HEK293 (cell line): ENCODE data around the gene NR2F2.

Experiments used
- BCL6B ChIP-seq: fragments of 450-650 bp; formaldehyde crosslinking; IDR thresholded peaks from 2 replicates; pipeline ENCODE4 v1.5.1; 2017; ENCODE audit warnings: missing biosample characterization, missing genetic modification characterization
- MYNN ChIP-seq: fragments of 450-650 bp; formaldehyde crosslinking; IDR thresholded peaks from 2 replicates; pipeline ENCODE4 v1.5.1; 2016; ENCODE audit warnings: missing biosample characterization, missing genetic modification characterization, borderline replicate concordance
- ZBTB48 ChIP-seq: fragments of 450-650 bp; formaldehyde crosslinking; IDR thresholded peaks from 2 replicates; pipeline ENCODE4 v1.5.1; 2016; ENCODE audit warnings: missing biosample characterization, missing genetic modification characterization
- ZBTB49 ChIP-seq: fragments of 450-650 bp; formaldehyde crosslinking; IDR thresholded peaks from 2 replicates; pipeline ENCODE4 v1.5.1; 2016; ENCODE audit warnings: missing biosample characterization, missing genetic modification characterization, low read depth
- ZFHX2 ChIP-seq: fragments of 450-650 bp; formaldehyde crosslinking; conservative IDR thresholded peaks from 2 replicates; pipeline ENCODE4 v1.5.1; 2016; ENCODE audit warnings: missing biosample characterization, missing genetic modification characterization
- ZFP37 ChIP-seq: fragments of 450-650 bp; formaldehyde crosslinking; IDR thresholded peaks from 2 replicates; pipeline ENCODE4 v1.5.1; 2016; ENCODE audit warnings: missing biosample characterization, missing genetic modification characterization
- ZIC2 ChIP-seq: fragments of 450-650 bp; formaldehyde crosslinking; IDR thresholded peaks from 2 replicates; pipeline ENCODE4 v1.5.1; 2016; ENCODE audit warnings: missing biosample characterization, missing genetic modification characterization
- ZNF132 ChIP-seq: fragments of 450-650 bp; formaldehyde crosslinking; IDR thresholded peaks from 2 replicates; pipeline ENCODE4 v1.5.1; 2017; ENCODE audit warnings: missing biosample characterization, missing genetic modification characterization, borderline replicate concordance
- ZNF138 ChIP-seq: fragments of 450-650 bp; formaldehyde crosslinking; IDR thresholded peaks from 2 replicates; pipeline ENCODE4 v1.5.1; 2016; ENCODE audit warnings: missing biosample characterization, missing genetic modification characterization, borderline replicate concordance
- ZNF146 ChIP-seq: fragments of 450-650 bp; formaldehyde crosslinking; IDR thresholded peaks from 2 replicates; pipeline ENCODE4 v1.5.1; 2016; ENCODE audit warnings: missing biosample characterization, missing genetic modification characterization
- ZNF157 ChIP-seq: fragments of 450-650 bp; formaldehyde crosslinking; IDR thresholded peaks from 2 replicates; pipeline ENCODE4 v1.5.1; 2016; ENCODE audit warnings: missing biosample characterization, missing genetic modification characterization
- ZNF2 ChIP-seq: fragments of 450-650 bp; formaldehyde crosslinking; IDR thresholded peaks from 2 replicates; pipeline ENCODE4 v1.5.1; 2016; ENCODE audit warnings: missing biosample characterization, missing genetic modification characterization
- ZNF404 ChIP-seq: fragments of 450-650 bp; formaldehyde crosslinking; IDR thresholded peaks from 2 replicates; pipeline ENCODE4 v1.5.1; 2017; ENCODE audit warnings: missing biosample characterization, missing genetic modification characterization
- ZNF416 ChIP-seq: fragments of 450-650 bp; formaldehyde crosslinking; IDR thresholded peaks from 2 replicates; pipeline ENCODE4 v1.5.1; 2016; ENCODE audit warnings: missing biosample characterization, missing genetic modification characterization
- ZNF518A ChIP-seq: fragments of 450-650 bp; formaldehyde crosslinking; conservative IDR thresholded peaks from 2 replicates; pipeline ENCODE4 v1.5.1; 2016; ENCODE audit warnings: low read depth, missing biosample characterization, missing genetic modification characterization
- ZNF600 ChIP-seq: fragments of 450-650 bp; formaldehyde crosslinking; IDR thresholded peaks from 2 replicates; pipeline ENCODE4 v1.5.1; 2016; ENCODE audit warnings: missing biosample characterization, missing genetic modification characterization
- ZNF624 ChIP-seq: fragments of 450-650 bp; formaldehyde crosslinking; IDR thresholded peaks from 2 replicates; pipeline ENCODE4 v1.5.1; 2017; ENCODE audit warnings: missing biosample characterization, missing genetic modification characterization
- ZNF654 ChIP-seq: fragments of 450-650 bp; formaldehyde crosslinking; IDR thresholded peaks from 2 replicates; pipeline ENCODE4 v1.5.1; 2016; ENCODE audit warnings: low read depth, missing biosample characterization, missing genetic modification characterization
- ZNF664 ChIP-seq: fragments of 450-650 bp; formaldehyde crosslinking; IDR thresholded peaks from 2 replicates; pipeline ENCODE4 v1.5.1; 2016; ENCODE audit warnings: missing biosample characterization, missing genetic modification characterization
- ZNF76 ChIP-seq: fragments of 450-650 bp; formaldehyde crosslinking; IDR thresholded peaks from 2 replicates; pipeline ENCODE4; 2016; ENCODE audit warnings: low read depth, missing biosample characterization, missing genetic modification characterization, borderline replicate concordance
- ZNF776 ChIP-seq: fragments of 450-650 bp; formaldehyde crosslinking; IDR thresholded peaks from 2 replicates; pipeline ENCODE4 v1.5.0; 2017; ENCODE audit warnings: missing biosample characterization, missing genetic modification characterization, borderline replicate concordance
- ZNF791 ChIP-seq: fragments of 450-650 bp; formaldehyde crosslinking; IDR thresholded peaks from 2 replicates; pipeline ENCODE4 v1.5.1; 2016; ENCODE audit warnings: missing biosample characterization, missing genetic modification characterization
- ZNF830 ChIP-seq: fragments of 450-650 bp; IDR thresholded peaks from 2 replicates; pipeline ENCODE4 v1.5.0; 2018; ENCODE audit warnings: missing biosample characterization, missing genetic modification characterization, low read depth, mild to moderate bottlenecking, moderate library complexity
- TF ChIP-seq, protein P1 (sequence below): fragments of 450-650 bp; formaldehyde crosslinking; IDR thresholded peaks from 2 replicates; pipeline ENCODE4 v1.5.1; 2016; ENCODE audit warnings: missing biosample characterization, missing genetic modification characterization
- TF ChIP-seq, protein P2 (sequence below): fragments of 450-650 bp; formaldehyde crosslinking; IDR thresholded peaks from 2 replicates; pipeline ENCODE4 v1.5.1; 2016; ENCODE audit warnings: missing biosample characterization, missing genetic modification characterization
- TF ChIP-seq, protein P3 (sequence below): fragments of 450-650 bp; formaldehyde crosslinking; IDR thresholded peaks from 2 replicates; pipeline ENCODE4 v1.5.1; 2016; ENCODE audit warnings: missing biosample characterization, missing genetic modification characterization

NR2F2 gene

GRCh38 chr15:96356494-96357455 lies 26.3 kb downstream of the NR2F2 start (continued):
- no peak for TF ChIP-seq ZBTB49
- TF ChIP-seq ZNF654 (tag by site-specific recombination): peak; percentile 51
- TF ChIP-seq ZNF132 (tag by site-specific recombination): no peak
- TF ChIP-seq ZNF157 (tag by site-specific recombination): no peak
- TF ChIP-seq, protein P1, sequence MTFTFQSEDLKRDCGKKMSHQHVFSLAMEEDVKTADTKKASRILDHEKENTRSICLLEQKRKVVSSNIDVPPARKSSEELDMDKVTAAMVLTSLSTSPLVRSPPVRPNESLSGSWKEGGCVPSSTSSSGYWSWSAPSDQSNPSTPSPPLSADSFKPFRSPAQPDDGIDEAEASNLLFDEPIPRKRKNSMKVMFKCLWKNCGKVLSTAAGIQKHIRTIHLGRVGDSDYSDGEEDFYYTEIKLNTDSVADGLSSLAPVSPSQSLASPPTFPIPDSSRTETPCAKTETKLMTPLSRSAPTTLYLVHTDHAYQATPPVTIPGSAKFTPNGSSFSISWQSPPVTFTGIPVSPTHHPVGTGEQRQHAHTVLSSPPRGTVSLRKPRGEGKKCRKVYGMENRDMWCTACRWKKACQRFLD: no peak
- TF ChIP-seq ZNF624 (tag by site-specific recombination): no peak
- no peak for TF ChIP-seq ZIC2 (tag by site-specific recombination)
- TF ChIP-seq ZNF138: no peak
- TF ChIP-seq ZNF600 (tag by site-specific recombination): peak; percentile 96
- TF ChIP-seq, protein P2, sequence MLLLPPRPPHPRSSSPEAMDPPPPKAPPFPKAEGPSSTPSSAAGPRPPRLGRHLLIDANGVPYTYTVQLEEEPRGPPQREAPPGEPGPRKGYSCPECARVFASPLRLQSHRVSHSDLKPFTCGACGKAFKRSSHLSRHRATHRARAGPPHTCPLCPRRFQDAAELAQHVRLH: 0 out of 2 replicates have a peak, but pooled peaks have one; percentile 18
- no peak for TF ChIP-seq MYNN (tag by site-specific recombination)
- no peak for TF ChIP-seq BCL6B (tag by site-specific recombination)
- peak; percentile 97 for TF ChIP-seq ZNF2 (tag by site-specific recombination)
- TF ChIP-seq ZNF791 (tag by site-specific recombination): no peak
- no peak for TF ChIP-seq ZNF776 (tag by site-specific recombination)
- no peak for TF ChIP-seq ZNF404
- TF ChIP-seq ZNF146 (tag by site-specific recombination): no peak
- TF ChIP-seq, protein P3, sequence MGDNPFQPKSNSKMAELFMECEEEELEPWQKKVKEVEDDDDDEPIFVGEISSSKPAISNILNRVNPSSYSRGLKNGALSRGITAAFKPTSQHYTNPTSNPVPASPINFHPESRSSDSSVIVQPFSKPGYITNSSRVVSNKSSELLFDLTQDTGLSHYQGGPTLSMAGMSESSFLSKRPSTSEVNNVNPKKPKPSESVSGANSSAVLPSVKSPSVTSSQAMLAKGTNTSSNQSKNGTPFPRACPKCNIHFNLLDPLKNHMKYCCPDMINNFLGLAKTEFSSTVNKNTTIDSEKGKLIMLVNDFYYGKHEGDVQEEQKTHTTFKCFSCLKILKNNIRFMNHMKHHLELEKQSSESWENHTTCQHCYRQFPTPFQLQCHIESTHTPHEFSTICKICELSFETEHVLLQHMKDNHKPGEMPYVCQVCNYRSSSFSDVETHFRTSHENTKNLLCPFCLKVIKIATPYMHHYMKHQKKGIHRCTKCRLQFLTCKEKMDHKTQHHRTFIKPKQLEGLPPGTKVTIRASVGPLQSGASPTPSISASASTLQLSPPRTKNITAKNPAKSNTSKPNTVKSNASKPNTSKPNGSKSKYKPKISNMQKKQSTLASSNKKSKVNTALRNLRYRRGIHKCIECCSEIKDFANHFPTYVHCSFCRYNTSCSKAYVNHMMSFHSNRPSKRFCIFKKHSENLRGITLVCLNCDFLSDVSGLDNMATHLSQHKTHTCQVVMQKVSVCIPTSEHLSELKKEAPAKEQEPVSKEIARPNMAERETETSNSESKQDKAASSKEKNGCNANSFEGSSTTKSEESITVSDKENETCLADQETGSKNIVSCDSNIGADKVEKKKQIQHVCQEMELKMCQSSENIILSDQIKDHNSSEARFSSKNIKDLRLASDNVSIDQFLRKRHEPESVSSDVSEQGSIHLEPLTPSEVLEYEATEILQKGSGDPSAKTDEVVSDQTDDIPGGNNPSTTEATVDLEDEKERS: no peak
- no peak for TF ChIP-seq ZNF830 (tag by site-specific recombination)
- no peak for TF ChIP-seq ZFHX2 (tag by site-specific recombination)
- no peak for TF ChIP-seq ZNF518A (tag by site-specific recombination)
- no peak for TF ChIP-seq ZNF664 (tag by site-specific recombination)
- TF ChIP-seq ZFP37 (tag by site-specific recombination): 0 out of 2 replicates have a peak, but pooled peaks have one; percentile 79
- TF ChIP-seq ZNF76: no peak; the same call in 1 of the 2 replicates
- no peak for TF ChIP-seq ZNF416 (tag by site-specific recombination)
- TF ChIP-seq ZBTB48 (tag by site-specific recombination): peak; percentile 56; the same call in 1 of the 2 replicates
